ENCODE data around the gene FARP2. TPM values are rescaled to one million over a fixed set of nuclear protein-coding genes. Genes with fewer than 3 reads are reported as not detected.

Gene FARP2
- total and polyA plus RNA-seq, 10 of the 15 experiments (the other 5 are each of a cell fraction or from before 2014, with no cell fraction given) = 5.5 to 67.5 (median 36.8) TPM

DNA sequence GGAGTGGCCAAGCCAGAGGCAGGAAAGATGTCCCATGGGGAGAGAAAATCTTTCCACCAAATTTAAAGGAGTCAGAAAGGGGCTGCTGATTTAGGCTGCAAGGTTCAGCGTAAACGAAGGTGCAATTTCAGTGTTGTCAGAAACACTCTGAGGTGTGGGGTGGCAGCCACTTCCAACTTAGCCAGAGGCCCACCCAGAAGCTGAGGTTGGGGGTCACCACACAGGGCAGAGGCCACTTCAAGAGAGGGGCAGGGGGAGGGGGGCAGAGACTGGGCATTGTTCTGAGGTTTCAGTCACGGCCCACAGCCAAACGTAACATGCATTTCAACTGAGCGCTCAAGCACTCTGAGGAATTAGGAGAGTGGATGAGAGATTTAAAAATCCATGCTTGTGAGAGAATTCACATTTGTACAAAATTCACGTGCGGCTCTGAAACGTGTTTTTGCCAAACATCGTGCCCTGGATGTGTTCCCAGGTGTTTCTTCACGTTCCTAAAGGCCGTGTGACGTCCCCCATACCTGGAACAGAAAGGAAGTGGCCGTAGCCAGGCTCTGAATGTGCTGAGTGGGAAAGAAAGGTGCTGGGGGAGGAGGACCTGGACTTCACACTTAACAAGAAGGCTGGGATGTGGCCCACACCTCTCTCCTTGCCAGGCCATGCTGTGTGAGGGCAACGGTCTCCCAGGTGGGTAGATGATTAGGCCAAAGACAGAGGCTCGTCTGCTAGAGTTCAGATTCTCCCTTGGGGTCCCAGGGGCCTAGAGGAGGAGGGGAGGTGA lies 182.9 kb downstream of the FARP2 start:
- DNase-seq (ENCODE audit: low read depth, low spot score) = no peak
- ChIA-PET POLR2A (no interaction called here), RAD21 (ENCODE audit: unreplicated experiment) (no interaction called here), CTCF (no interaction called here), SMC1A (ENCODE audit: uncharacterized antibody, unreplicated experiment) (no interaction called here)
- no peak overlapping the region for H2AFZ ChIP-seq (ENCODE audit: control insufficient read depth, low read depth, low read length)
- no TSS peak for BruUV-seq (replicated peaks)
- H3K9me3 ChIP-seq (replicated peaks; ENCODE audit: control insufficient read depth, insufficient read depth, low read length) = no peaks in the 10 kb centered on the region; the same call in 2 of the 3 replicates
- no peak overlapping the region for H3K4me2 ChIP-seq (ENCODE audit: control insufficient read depth, insufficient read depth)
- intact Hi-C loops (cut with micrococcal nuclease; ENCODE audit: unreplicated experiment) = no loop called here
- no peaks in the 10 kb centered on the region for H3K4me1 ChIP-seq (ENCODE audit: control insufficient read depth, insufficient read depth, low read length)
- 38% methylated on average over 15 of the region's 15 CpGs for WGBS (ENCODE audit: insufficient coverage, insufficient replicate concordance, low lambda C conversion rate, missing lambda C conversion rate)
- no peak for FAIRE-seq
- no peaks in the 10 kb centered on the region; a peak in 1 of 4 replicates for H3K27me3 ChIP-seq (replicated peaks in 1 of 2; ENCODE audit: control insufficient read depth in 2 of 2, insufficient read depth in 2 of 2, low read length in 1 of 2)
- H3K4me3 ChIP-seq = no peak overlapping the region
- no peaks in the 10 kb centered on the region for H4K20me1 ChIP-seq (ENCODE audit: control insufficient read depth, insufficient read depth)
- no peak for ATAC-seq
- no peak overlapping the region for H3K9ac ChIP-seq (ENCODE audit: control insufficient read depth, insufficient read depth, low read length)
- in situ Hi-C loops (cut with MboI) = no loop called here
- no peak overlapping the region for H3K27ac ChIP-seq (ENCODE audit: control insufficient read depth, insufficient read depth)
- H3K79me2 ChIP-seq (ENCODE audit: control insufficient read depth, insufficient read depth, low read length) = no peaks in the 10 kb centered on the region
- no peaks in the 10 kb centered on the region for H3K36me3 ChIP-seq (ENCODE audit: control insufficient read depth in 2 of 2, insufficient read depth in 2 of 2, low read length in 1 of 2)
- TF ChIP-seq SIN3A (IDR thresholded peaks at IDR 0.05; ENCODE audit: low read depth, low read length) (no peak), SUZ12 (IDR thresholded peaks at IDR 0.05; ENCODE audit: unreplicated experiment) (no peak), POLR2A (IDR thresholded peaks at IDR 0.05; ENCODE audit: low read depth, low read length) (no peak), RAD21 (IDR thresholded peaks at IDR 0.05; ENCODE audit: insufficient read depth, low read depth, low read length) (no peak), TAF1 (IDR thresholded peaks at IDR 0.05; ENCODE audit: borderline replicate concordance, low read depth, low read length) (no peak), USF2 (IDR thresholded peaks at IDR 0.05; ENCODE audit: borderline replicate concordance, low read depth, low read length) (no peak), CREB1 (IDR thresholded peaks at IDR 0.05; ENCODE audit: low read depth) (no peak), CHD4 (IDR thresholded peaks at IDR 0.05) (no peak), CUX1 (IDR thresholded peaks at IDR 0.05; ENCODE audit: insufficient replicate concordance, low read depth, low read length) (no peak), STAT1 (conservative IDR thresholded peaks at IDR 0.05) (no peak), PAX8 (IDR thresholded peaks at IDR 0.05) (no peak), NRF1 (conservative IDR thresholded peaks at IDR 0.05; ENCODE audit: low read depth, low read length) (no peak), MLLT1 (IDR thresholded peaks at IDR 0.05) (no peak)
- TF ChIP-seq, protein P1, sequence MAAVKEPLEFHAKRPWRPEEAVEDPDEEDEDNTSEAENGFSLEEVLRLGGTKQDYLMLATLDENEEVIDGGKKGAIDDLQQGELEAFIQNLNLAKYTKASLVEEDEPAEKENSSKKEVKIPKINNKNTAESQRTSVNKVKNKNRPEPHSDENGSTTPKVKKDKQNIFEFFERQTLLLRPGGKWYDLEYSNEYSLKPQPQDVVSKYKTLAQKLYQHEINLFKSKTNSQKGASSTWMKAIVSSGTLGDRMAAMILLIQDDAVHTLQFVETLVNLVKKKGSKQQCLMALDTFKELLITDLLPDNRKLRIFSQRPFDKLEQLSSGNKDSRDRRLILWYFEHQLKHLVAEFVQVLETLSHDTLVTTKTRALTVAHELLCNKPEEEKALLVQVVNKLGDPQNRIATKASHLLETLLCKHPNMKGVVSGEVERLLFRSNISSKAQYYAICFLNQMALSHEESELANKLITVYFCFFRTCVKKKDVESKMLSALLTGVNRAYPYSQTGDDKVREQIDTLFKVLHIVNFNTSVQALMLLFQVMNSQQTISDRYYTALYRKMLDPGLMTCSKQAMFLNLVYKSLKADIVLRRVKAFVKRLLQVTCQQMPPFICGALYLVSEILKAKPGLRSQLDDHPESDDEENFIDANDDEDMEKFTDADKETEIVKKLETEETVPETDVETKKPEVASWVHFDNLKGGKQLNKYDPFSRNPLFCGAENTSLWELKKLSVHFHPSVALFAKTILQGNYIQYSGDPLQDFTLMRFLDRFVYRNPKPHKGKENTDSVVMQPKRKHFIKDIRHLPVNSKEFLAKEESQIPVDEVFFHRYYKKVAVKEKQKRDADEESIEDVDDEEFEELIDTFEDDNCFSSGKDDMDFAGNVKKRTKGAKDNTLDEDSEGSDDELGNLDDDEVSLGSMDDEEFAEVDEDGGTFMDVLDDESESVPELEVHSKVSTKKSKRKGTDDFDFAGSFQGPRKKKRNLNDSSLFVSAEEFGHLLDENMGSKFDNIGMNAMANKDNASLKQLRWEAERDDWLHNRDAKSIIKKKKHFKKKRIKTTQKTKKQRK (IDR thresholded peaks at IDR 0.05; ENCODE audit: low read depth, low read length) = no peak

Measured in GM12878 (cell line).